ENCODE measurements around the gene MEIOSIN. TPM values are rescaled to one million over a fixed set of nuclear protein-coding genes. Genes with fewer than 3 reads are reported as not detected.

The MEIOSIN gene
- total RNA-seq, 1 experiment from 2014 or later, result not detected

DNA sequence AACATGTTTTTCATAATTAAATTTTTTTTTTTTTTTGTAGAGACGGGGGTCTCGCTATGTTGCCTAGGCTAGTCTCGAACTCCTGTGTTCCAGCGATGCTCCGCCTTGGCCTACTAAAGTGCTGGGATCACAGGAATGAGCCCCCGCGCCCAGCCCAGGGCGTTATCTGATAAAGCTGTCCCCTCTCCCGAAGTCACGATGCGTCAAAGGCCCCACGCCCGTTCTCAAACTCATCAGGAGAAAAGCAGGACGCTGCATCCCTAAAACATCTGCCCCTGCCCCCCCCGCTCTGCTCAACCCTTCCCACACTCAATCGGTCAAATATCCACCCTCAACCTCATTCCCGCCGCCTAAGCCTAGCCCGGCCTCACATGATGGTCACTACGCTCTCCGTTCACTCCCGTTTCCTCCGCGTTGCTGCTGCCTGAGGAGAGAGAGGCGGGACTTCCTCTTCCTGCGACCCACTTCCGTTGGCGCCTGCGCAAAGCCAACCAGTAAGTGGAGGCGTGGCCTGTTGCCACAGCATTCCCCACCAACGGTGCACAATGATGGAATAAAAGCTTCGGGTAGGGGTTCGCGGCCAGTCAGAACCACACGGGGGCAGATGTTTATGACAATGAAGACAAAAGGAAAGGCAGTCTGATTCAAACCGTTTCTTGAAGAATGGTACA, 41.6 kb upstream of the MEIOSIN start, which contains the start of gene SNRPD2:
SNRPD2 (minus strand) TSS at position 438 of the 671 bp plus-strand sequence; CDS start at position 373, 65 bp downstream.
- Histone ChIP-seq H3K4me3 (ENCODE audit: low read depth, low read length, poor library complexity, severe bottlenecking) (peak within 1 kb of the TSS; percentile 63), H3K36me3 (ENCODE audit: insufficient read depth, low read length, poor library complexity, severe bottlenecking) (peaks cover 26% of the 10 kb centered on the region), H3K4me1 (ENCODE audit: insufficient read depth, low read length, poor library complexity, severe bottlenecking) (peaks cover 9% of the 10 kb centered on the region), H3K27me3 (replicated peaks; ENCODE audit: insufficient read depth, low read depth, low read length, poor library complexity) (no peaks in the 10 kb centered on the region), H3K27ac (ENCODE audit: low read depth, low read length, poor library complexity, severe bottlenecking) (peak within 1 kb of the TSS; percentile 88), H3K9me3 (ENCODE audit: low read depth, low read length, poor library complexity, severe bottlenecking) (no peaks in the 10 kb centered on the region)
- ChIA-PET CTCF (interaction anchor here (0.5 to 1.9 kb wide), 6 partner anchors 14 to 211 kb away, joined by 3 to 14 read pairs (median 5); no protein-coding TSS in a partner anchor), POLR2A (ENCODE audit: low non-redundant PET) (interaction anchor here (0.6 to 1.0 kb wide), 2 partner anchors 78 to 129 kb away, joined by 3 to 12 read pairs; partner anchors contain the start of gene SIX5)
- intact Hi-C loops (cut with micrococcal nuclease; ENCODE audit: unreplicated experiment), result loop anchor here (5.0 to 10.0 kb wide), 3 partner anchors 83 to 264 kb away; partner anchors contain the start of gene GPR4
- TSS peak; percentile 92 for BruUV-seq (replicated peaks)
- TF ChIP-seq CTCF (conservative IDR thresholded peaks at IDR 0.05; ENCODE audit: low read depth, low read length), result no peak
- TF ChIP-seq EZH2 (IDR thresholded peaks at IDR 0.05; ENCODE audit: borderline replicate concordance, low read depth, low read length, poor library complexity, severe bottlenecking), result no peak
- peak; percentile 95 for DNase-seq (ENCODE audit: low spot score)

DNA sequence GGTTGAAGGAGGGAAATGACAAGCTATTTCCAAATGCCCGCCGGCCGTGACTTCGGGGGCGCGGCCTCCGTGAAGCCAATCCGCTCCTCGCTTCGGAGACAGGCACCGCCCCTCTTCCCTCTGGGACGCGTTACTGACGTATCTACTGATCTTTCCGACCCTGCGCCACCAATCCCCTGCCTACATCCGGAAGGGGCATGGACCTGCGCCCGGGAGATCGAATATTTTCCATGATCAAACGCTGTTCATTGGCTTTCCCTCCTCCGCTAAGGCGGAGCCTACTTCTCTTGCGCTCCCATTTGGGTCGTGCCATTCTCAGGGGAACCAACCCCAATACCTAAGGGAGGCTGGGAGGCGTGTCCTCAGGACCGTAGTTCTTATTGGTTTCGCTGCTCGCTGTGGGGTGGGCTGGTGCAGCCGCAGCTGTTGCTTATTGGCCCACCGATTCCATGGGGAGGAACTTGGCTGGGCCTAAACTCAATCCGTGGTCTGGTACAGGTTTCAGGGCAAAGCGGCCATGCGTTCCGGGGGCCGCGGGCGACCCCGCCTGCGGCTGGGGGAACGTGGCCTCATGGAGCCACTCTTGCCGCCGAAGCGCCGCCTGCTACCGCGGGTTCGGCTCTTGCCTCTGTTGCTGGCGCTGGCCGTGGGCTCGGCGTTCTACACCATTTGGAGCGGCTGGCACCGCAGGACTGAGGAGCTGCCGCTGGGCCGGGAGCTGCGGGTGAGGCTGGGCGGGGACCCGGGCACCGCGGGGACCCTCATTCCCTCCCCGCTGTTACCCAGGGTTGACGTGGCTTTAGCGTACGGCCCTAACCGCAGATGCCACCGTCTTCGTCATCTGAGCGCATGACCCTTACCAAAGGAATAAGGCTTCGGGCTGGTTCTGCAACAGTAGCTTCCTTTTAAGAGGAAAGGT, 40.8 kb upstream of the MEIOSIN start, which contains the start of gene QPCTL:
QPCTL (plus strand) TSS at position 480 of the 919 bp plus-strand sequence; CDS start at position 518, 38 bp downstream.
- no TSS peak for BruUV-seq (replicated peaks)
- Histone ChIP-seq H3K4me3 (ENCODE audit: low read depth, low read length, poor library complexity, severe bottlenecking) (peak within 1 kb of the TSS; percentile 63), H3K36me3 (ENCODE audit: insufficient read depth, low read length, poor library complexity, severe bottlenecking) (peaks cover 18% of the 10 kb centered on the region), H3K27ac (ENCODE audit: low read depth, low read length, poor library complexity, severe bottlenecking) (peak within 1 kb of the TSS; percentile 88), H3K9me3 (ENCODE audit: low read depth, low read length, poor library complexity, severe bottlenecking) (no peaks in the 10 kb centered on the region), H3K27me3 (replicated peaks; ENCODE audit: insufficient read depth, low read depth, low read length, poor library complexity) (no peaks in the 10 kb centered on the region), H3K4me1 (ENCODE audit: insufficient read depth, low read length, poor library complexity, severe bottlenecking) (peaks cover 9% of the 10 kb centered on the region)
- DNase-seq (ENCODE audit: low spot score), result peak; percentile 100
- intact Hi-C loops (cut with micrococcal nuclease; ENCODE audit: unreplicated experiment), result loop anchor here (1.0 to 10.0 kb wide), 4 partner anchors 82 to 265 kb away; partner anchors contain the start of gene GPR4
- no peak for TF ChIP-seq CTCF (conservative IDR thresholded peaks at IDR 0.05; ENCODE audit: low read depth, low read length)
- no peak for TF ChIP-seq EZH2 (IDR thresholded peaks at IDR 0.05; ENCODE audit: borderline replicate concordance, low read depth, low read length, poor library complexity, severe bottlenecking)
- CTCF ChIA-PET, result interaction anchor here (0.5 to 1.9 kb wide), 10 partner anchors 10 to 226 kb away, joined by 3 to 14 read pairs (median 4); no protein-coding TSS in a partner anchor
- POLR2A ChIA-PET (ENCODE audit: low non-redundant PET), result interaction anchor here (0.6 to 1.0 kb wide), 3 partner anchors 25 to 130 kb away, joined by 3 to 12 read pairs (median 5); partner anchors contain the start of gene SIX5

Measured in A673 (cell line).